CD4-positive, alpha-beta T cell treated with Interleukin-12 subunit alpha and Interleukin-12 subunit beta, for 1 hour (primary cell): Measurements from ENCODE around the gene ARL6.

Experiments
- DNase-seq: peaks from one replicate; pipeline ENCODE4 v3.0.0-alpha.2; 2020

ARL6 gene

GRCh38 chr3:97764407-97765238 lies at the start of gene ARL6:
Gene ARL6, plus strand, starts transcription at chr3:97764758. Its CDS starts 3,350 bp downstream, at chr3:97768108.
- DNase-seq = peak; percentile 72

GRCh38 chr3:97719156-97719821 lies 45.3 kb upstream of the ARL6 start:
- DNase-seq = peak; percentile 64

- no peak for DNase-seq
Observed at GRCh38 chr3:97720417-97720816, 44.1 kb upstream of the ARL6 start.

GRCh38 chr3:97721446-97721845 lies 43.1 kb upstream of the ARL6 start:
- no peak for DNase-seq

- no peak for DNase-seq
Observed at GRCh38 chr3:97736928-97737327, 27.6 kb upstream of the ARL6 start.

- no peak for DNase-seq
Observed at GRCh38 chr3:97738761-97739160, 25.8 kb upstream of the ARL6 start.

- no peak for DNase-seq
Observed at GRCh38 chr3:97742036-97742435, 22.5 kb upstream of the ARL6 start.

- no peak for DNase-seq
Observed at GRCh38 chr3:97744289-97744688, 20.3 kb upstream of the ARL6 start.

GRCh38 chr3:97763586-97764406 lies 762 bp upstream of the ARL6 start:
- no peak for DNase-seq

- DNase-seq = no peak
Observed at GRCh38 chr3:97765336-97765735, 778 bp downstream of the ARL6 start.

GRCh38 chr3:97772926-97773325 lies 8.4 kb downstream of the ARL6 start:
- no peak for DNase-seq

- no peak for DNase-seq
Observed at GRCh38 chr3:97778152-97778551, 13.6 kb downstream of the ARL6 start.

GRCh38 chr3:97793420-97794019 lies 29.0 kb downstream of the ARL6 start:
- DNase-seq = peak; percentile 69

- DNase-seq = no peak
Observed at GRCh38 chr3:97795951-97796350, 31.4 kb downstream of the ARL6 start.

GRCh38 chr3:97804471-97804870 lies 39.9 kb downstream of the ARL6 start:
- no peak for DNase-seq

GRCh38 chr3:97810779-97811390 lies 46.3 kb downstream of the ARL6 start:
- no peak for DNase-seq

GRCh38 chr3:97815149-97815917 lies 50.8 kb downstream of the ARL6 start:
- DNase-seq = peak; percentile 28

GRCh38 chr3:97816811-97817210 lies 52.3 kb downstream of the ARL6 start:
- DNase-seq = no peak

GRCh38 chr3:97817965-97818364 lies 53.4 kb downstream of the ARL6 start:
- no peak for DNase-seq

GRCh38 chr3:97820780-97821179 lies 56.2 kb downstream of the ARL6 start:
- no peak for DNase-seq

- DNase-seq = no peak
Observed at GRCh38 chr3:97821287-97821773, 56.8 kb downstream of the ARL6 start.
